Heart right ventricle (tissue), 16 donors: ENCODE measurements around the gene MYO3B. TPM values are rescaled to one million over a fixed set of nuclear protein-coding genes. Genes with fewer than 3 reads are reported as not detected.

Experiments used
- ATAC-seq, 8 donors: fragments of 200-7000 bp; cut with Tn5 transposase; one replicate each; pipeline ENCODE4 v1.9.1; 2020; ENCODE audit warnings: mild to moderate bottlenecking in 8 of 8, moderate library complexity in 8 of 8, moderate number of reproducible peaks in 1 of 8
- DNase-seq, 2 donors: peaks; one replicate each; pipeline ENCODE4 v3.0.0-alpha.2; 2020
- H3K27ac ChIP-seq, 10 donors: fragments of 200-600 bp; sonication (generic) in 2 of 10; one replicate each; pipeline versions ENCODE4 v1.5.0 to v1.8.0; 2020 to 2022; ENCODE audit warnings: mild to moderate bottlenecking in 3 of 10
- H3K27me3 ChIP-seq, 7 donors: fragments of 200-600 bp; one replicate each; pipeline ENCODE4 v1.8.0; 2021 to 2022; ENCODE audit warnings: mild to moderate bottlenecking in 2 of 7
- H3K36me3 ChIP-seq, 9 donors: fragments of 200-600 bp; sonication (generic) in 1 of 9; one replicate each; pipeline versions ENCODE4 v1.5.0 to v1.8.0; 2020 to 2022; ENCODE audit warnings: mild to moderate bottlenecking in 2 of 9
- H3K4me1 ChIP-seq, 9 donors: fragments of 200-600 bp; sonication (generic) in 1 of 9; one replicate each; pipeline versions ENCODE4 v1.5.0 to v1.8.0; 2020 to 2022; ENCODE audit warnings: mild to moderate bottlenecking in 4 of 9
- H3K4me3 ChIP-seq, 10 donors: fragments of 200-600 bp; sonication (generic) in 2 of 10; one replicate each; pipeline versions ENCODE4 v1.5.0 to v1.8.0; 2020 to 2022; ENCODE audit warnings: mild to moderate bottlenecking in 7 of 10, moderate library complexity in 2 of 10
- H3K9me3 ChIP-seq, 11 donors: fragments of 200-600 bp in 10 of 11; sonication (generic) in 2 of 11; one replicate each; pipeline versions ENCODE4 v1.5.0 to v1.8.0; 2013 to 2022; ENCODE audit warnings: mild to moderate bottlenecking in 2 of 11, control low read depth in 1 of 11, moderate library complexity in 1 of 11
- WGBS, 2 donors: extraction: QIAGEN DNeasy Blood & Tissue Kit; methylation state at CpG; one replicate each; pipeline ENCODE4 v1.1.7; 2013; ENCODE audit warnings: inconsistent platforms in 1 of 2; 5-methylcytosine and 5-hydroxymethylcytosine counted together
- intact Hi-C, 10 donors: fragments of 100-400 bp; cut with DNase I; formaldehyde crosslinking; loops; one replicate each; pipeline versions ENCODE4 v1.11.1 to v1.14.2; 2022
- polyA plus RNA-seq, 2 donors: library from polyadenylated mRNA; stranded (reverse); fragments of 200-250 nt; gene quantifications; one replicate each; pipeline ENCODE4 v1.2.3, GENCODE V29; 2013
- total RNA-seq, 10 donors: library from RNA; stranded (reverse); fragmentation: NEBNext Ultra II Directional in 3 of 10; extraction: Animal tissue kit (Norgen Biotek cat#: 25700) in 3 of 10; gene quantifications; one replicate each; pipeline versions ENCODE4 v1.2.1 to v1.2.4, GENCODE V29; 2021 to 2023
- TF ChIP-seq, protein P1 (sequence below), 9 donors: fragments of 200-600 bp; sonication (generic) in 2 of 9; IDR thresholded peaks; one replicate each; pipeline versions ENCODE4 v1.5.0 to v1.8.0; 2021 to 2022; ENCODE audit warnings: antibody characterized with exemption in 9 of 9, mild to moderate bottlenecking in 5 of 9, moderate library complexity in 1 of 9
- donor health status: Arrhythmogenic right ventricular cardiomyopathy.
- donor health status: ischemic (EF 13 %, LVEDD 7.1; RV severe dilation, severe dysfunction).
- donor health status: healthy with polysubstance abuse.
- donor health status: DM: no; HTN: yes; CAD: no.
- donor health status: DM: no; HTN: no; CAD: no.
- donor health status: ischemic (EF 25% LVEDD 6.9; RV normal size, moderate dysfunction).
- donor health status: ischemic (EF 25% LVEDD 5.7; RV mildly dilated, moderate dysfunction).
- donor health status: healthy.
- donor health status: DM: yes; HTN: yes; CAD: no.
- donor health status: Ischemic cardiomyopathy.
- donor health status: ischemic (EF 35%, LVEDD 5.7; RV mildly dilated, moderate dysfunction).
- donor health status: nonischemic (EF 11% LVEDD 7.7; RV severe dilation, severe dysfunction).
- donor health status: DM: yes; HTN: yes; CAD: no.
- donor health status: PGD.
- donor health status: ischemic (EF 29% LVEDD 5.4; RV normal size, mild dysfunction).
- donor health status: nonischemic (EF 23%, LVEDD 6.1; RV moderate dilation, normal function).

The MYO3B gene
- total and polyA plus RNA-seq, 12 donors = 0.05 to 0.21 (median 0.09) TPM; not detected in 8

- no peak overlapping the region for H3K27ac ChIP-seq
- H3K27me3 ChIP-seq = no peaks in the 10 kb centered on the region
- 55 to 66% methylated on average over 1 of the region's 1 CpG for WGBS, 2 donors
- no peak for DNase-seq
- TF ChIP-seq, protein P1, sequence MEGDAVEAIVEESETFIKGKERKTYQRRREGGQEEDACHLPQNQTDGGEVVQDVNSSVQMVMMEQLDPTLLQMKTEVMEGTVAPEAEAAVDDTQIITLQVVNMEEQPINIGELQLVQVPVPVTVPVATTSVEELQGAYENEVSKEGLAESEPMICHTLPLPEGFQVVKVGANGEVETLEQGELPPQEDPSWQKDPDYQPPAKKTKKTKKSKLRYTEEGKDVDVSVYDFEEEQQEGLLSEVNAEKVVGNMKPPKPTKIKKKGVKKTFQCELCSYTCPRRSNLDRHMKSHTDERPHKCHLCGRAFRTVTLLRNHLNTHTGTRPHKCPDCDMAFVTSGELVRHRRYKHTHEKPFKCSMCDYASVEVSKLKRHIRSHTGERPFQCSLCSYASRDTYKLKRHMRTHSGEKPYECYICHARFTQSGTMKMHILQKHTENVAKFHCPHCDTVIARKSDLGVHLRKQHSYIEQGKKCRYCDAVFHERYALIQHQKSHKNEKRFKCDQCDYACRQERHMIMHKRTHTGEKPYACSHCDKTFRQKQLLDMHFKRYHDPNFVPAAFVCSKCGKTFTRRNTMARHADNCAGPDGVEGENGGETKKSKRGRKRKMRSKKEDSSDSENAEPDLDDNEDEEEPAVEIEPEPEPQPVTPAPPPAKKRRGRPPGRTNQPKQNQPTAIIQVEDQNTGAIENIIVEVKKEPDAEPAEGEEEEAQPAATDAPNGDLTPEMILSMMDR (IDR thresholded peaks at IDR 0.05) = no peak
- intact Hi-C loops = no loop called here
- H3K4me3 ChIP-seq = no peak overlapping the region
- ATAC-seq = no peak
- H3K4me1 ChIP-seq = no peaks in the 10 kb centered on the region
- H3K9me3 ChIP-seq = peaks cover 0 to 26% (median 0%) of the 10 kb centered on the region in 11 donors
- no peaks in the 10 kb centered on the region for H3K36me3 ChIP-seq
These were observed 88.4 kb downstream of the MYO3B start for GRCh38 chr2:170266358-170266757.

DNA sequence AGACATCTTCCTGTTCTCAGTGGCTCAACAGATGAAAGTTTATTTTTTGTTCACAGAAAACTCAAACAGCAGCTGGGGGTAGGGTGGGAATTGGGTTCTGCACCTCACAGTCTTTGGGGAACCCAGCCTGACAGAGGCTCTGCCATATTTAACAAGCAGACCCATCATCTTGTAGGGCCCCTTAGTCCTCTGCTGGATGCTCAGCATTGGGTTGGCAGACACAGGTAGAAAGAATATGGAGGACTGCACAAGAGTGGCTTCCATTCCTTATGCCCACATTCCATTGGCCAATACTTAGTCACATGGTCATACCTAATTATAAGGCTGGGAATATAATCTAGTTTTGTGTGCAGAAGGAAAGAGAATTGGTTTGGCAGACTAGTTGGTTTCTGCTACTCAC is 89.1 kb downstream of the MYO3B start:
- no peak overlapping the region for H3K27ac ChIP-seq
- no peaks in the 10 kb centered on the region for H3K4me1 ChIP-seq
- TF ChIP-seq, protein P1 (IDR thresholded peaks at IDR 0.05) = no peak
- DNase-seq = no peak
- H3K9me3 ChIP-seq = peaks cover 0 to 23% (median 0%) of the 10 kb centered on the region in 11 donors
- H3K27me3 ChIP-seq = no peaks in the 10 kb centered on the region
- H3K36me3 ChIP-seq = no peaks in the 10 kb centered on the region
- no peak overlapping the region for H3K4me3 ChIP-seq
- ATAC-seq = no peak
- intact Hi-C loops = no loop called here

- DNase-seq (no peak), ATAC-seq (no peak)
- intact Hi-C loops = no loop called here
- no peak overlapping the region for H3K27ac ChIP-seq
- no peaks in the 10 kb centered on the region for H3K36me3 ChIP-seq
- no peaks in the 10 kb centered on the region for H3K9me3 ChIP-seq
- WGBS, 2 donors = 77 to 83% methylated on average over 6 of the region's 6 CpGs
- peaks cover 0 to 6% (median 0%) of the 10 kb centered on the region in 7 donors for H3K27me3 ChIP-seq
- H3K4me1 ChIP-seq = no peaks in the 10 kb centered on the region
- no peak overlapping the region for H3K4me3 ChIP-seq
- TF ChIP-seq, protein P1 (IDR thresholded peaks at IDR 0.05) = no peak
These were observed 92.4 kb downstream of the MYO3B start for GRCh38 chr2:170270278-170270864.

GRCh38 chr2:170271340-170271739 is 93.4 kb downstream of the MYO3B start:
- no peak overlapping the region for H3K27ac ChIP-seq
- no peaks in the 10 kb centered on the region for H3K36me3 ChIP-seq
- TF ChIP-seq, protein P1 (IDR thresholded peaks at IDR 0.05) = no peak
- 12 to 28% methylated on average over 1 of the region's 1 CpG for WGBS, 2 donors
- intact Hi-C loops = no loop called here
- H3K9me3 ChIP-seq = no peaks in the 10 kb centered on the region
- H3K27me3 ChIP-seq = peaks cover 0 to 6% (median 0%) of the 10 kb centered on the region in 7 donors
- no peak for ATAC-seq
- H3K4me1 ChIP-seq = no peaks in the 10 kb centered on the region
- DNase-seq = no peak
- H3K4me3 ChIP-seq = no peak overlapping the region
